Sigmoid colon (tissue), 7 donors: Measurements from ENCODE around the gene C19orf47. TPM values are rescaled to one million over a fixed set of nuclear protein-coding genes. Genes with fewer than 3 reads are reported as not detected.
"Not testable (repeated sequence)": the region's sequence is repeated elsewhere in the genome, so short reads cannot be mapped to it uniquely, and the experiment has no call there.

Experiments used
- DNase-seq: peaks from one replicate; pipeline ENCODE4 v3.0.0-alpha.2; 2019
- H3K27ac ChIP-seq, 4 donors: fragments of 200-600 bp; sonication (generic); one replicate each; pipeline ENCODE4 v1.5.1; 2016 to 2019; ENCODE audit warnings: mild to moderate bottlenecking in 1 of 4
- H3K27me3 ChIP-seq, 3 donors: fragments of 200-600 bp; sonication (generic); one replicate each; pipeline ENCODE4 v1.5.1; 2019; ENCODE audit warnings: mild to moderate bottlenecking in 1 of 3
- H3K36me3 ChIP-seq, 4 donors: fragments of 200-600 bp; sonication (generic); one replicate each; pipeline ENCODE4 v1.5.1; 2016 to 2019
- H3K4me1 ChIP-seq, 4 donors: fragments of 200-600 bp; sonication (generic); one replicate each; pipeline ENCODE4 v1.5.1; 2017 to 2019
- H3K4me3 ChIP-seq, 4 donors: fragments of 200-600 bp; sonication (generic); one replicate each; pipeline ENCODE4 v1.5.1; 2017 to 2019; ENCODE audit warnings: mild to moderate bottlenecking in 2 of 4, moderate library complexity in 1 of 4
- H3K9me3 ChIP-seq, 4 donors: fragments of 200-600 bp in 3 of 4; sonication (generic) in 3 of 4; one replicate each; pipeline versions ENCODE4 v1.5.1 to v1.6.1; 2013 to 2019
- CTCF ChIP-seq, 4 experiments: fragments of 450-650 bp in 3 of 4; fragments of 200-600 bp in 1 of 4; IDR thresholded peaks; one replicate each; pipeline ENCODE4 v1.5.1; 2016 to 2019; ENCODE audit warnings: antibody characterized with exemption in 4 of 4, mild to moderate bottlenecking in 3 of 4, moderate library complexity in 2 of 4
- EP300 ChIP-seq, 4 donors: sonication (generic); formaldehyde crosslinking; IDR thresholded peaks; one replicate each; pipeline ENCODE4 v1.6.1; 2017; ENCODE audit warnings: antibody characterized with exemption in 4 of 4
- POLR2A ChIP-seq, 2 donors: fragments of 450-650 bp; IDR thresholded peaks; one replicate each; pipeline ENCODE4 v1.6.1; 2016; ENCODE audit warnings: antibody characterized with exemption in 2 of 2, mild to moderate bottlenecking in 2 of 2, moderate library complexity in 2 of 2
- POLR2AphosphoS5 ChIP-seq, 4 donors: sonication (generic); formaldehyde crosslinking; IDR thresholded peaks; one replicate each; pipeline ENCODE4 v1.6.1; 2017; ENCODE audit warnings: antibody characterized with exemption in 4 of 4
- WGBS, 2 donors: extraction: QIAGEN DNeasy Blood & Tissue Kit; methylation state at CpG; one replicate each; pipeline ENCODE4 v1.1.7; 2013; 5-methylcytosine and 5-hydroxymethylcytosine counted together
- intact Hi-C: fragments of 100-400 bp; cut with DNase I; formaldehyde crosslinking; loops from one replicate; pipeline ENCODE4 v1.15.1; 2023
- polyA plus RNA-seq, 3 donors: library from polyadenylated mRNA; stranded (reverse); fragments of 200-250 nt; gene quantifications; one replicate each; pipeline ENCODE4 v1.2.3, GENCODE V29; 2013
- total RNA-seq, 4 donors: library from RNA; depleted of rRNA; stranded (reverse); fragments of >200 nt; gene quantifications; one replicate each; pipeline ENCODE4 v1.1.0, GENCODE V29; 2016
- donor health status: healthy with polysubstance abuse.
- donor health status: Bipolar disorder and iron deficiency.
- donor health status: healthy.

C19orf47 gene
- total and polyA plus RNA-seq, 7 donors = 7.9 to 16.7 (median 10.5) TPM

DNA sequence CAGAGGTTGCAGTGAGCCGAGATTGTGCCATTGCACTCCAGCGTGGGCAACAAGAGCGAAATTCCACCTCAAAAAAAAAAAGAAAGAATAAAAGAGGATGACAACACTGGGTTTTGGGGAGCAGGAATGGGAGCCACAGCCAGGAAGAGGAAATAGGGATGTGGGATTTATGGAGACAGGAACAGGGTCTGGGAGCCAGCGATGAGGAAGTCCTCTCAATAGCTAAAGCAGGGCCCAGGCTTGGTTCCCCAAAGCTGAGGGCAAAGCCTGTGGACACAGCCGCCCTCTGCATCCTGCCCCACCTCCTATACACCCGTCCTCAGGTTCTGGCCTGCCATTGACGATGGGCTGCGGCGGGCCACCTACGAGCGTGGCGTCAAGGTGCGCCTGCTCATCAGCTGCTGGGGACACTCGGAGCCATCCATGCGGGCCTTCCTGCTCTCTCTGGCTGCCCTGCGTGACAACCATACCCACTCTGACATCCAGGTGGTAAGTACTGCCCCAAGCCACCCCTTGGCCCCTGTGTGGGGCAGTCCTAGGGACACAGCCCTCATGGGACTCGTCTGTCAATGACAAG is 28.2 kb upstream of the C19orf47 start:
- TF ChIP-seq POLR2A (IDR thresholded peaks at IDR 0.05) = no peak
- TF ChIP-seq CTCF (IDR thresholded peaks at IDR 0.05) = no peak
- no peak for TF ChIP-seq EP300 (IDR thresholded peaks at IDR 0.05)
- DNase-seq = no peak
- Histone ChIP-seq H3K4me3 (no peak overlapping the region), H3K9me3 (no peaks in the 10 kb centered on the region), H3K4me1 (no peaks in the 10 kb centered on the region), H3K36me3 (peaks cover 9 to 84% (median 36%) of the 10 kb centered on the region in 4 donors), H3K27ac (no peak overlapping the region), H3K27me3 (no peaks in the 10 kb centered on the region)
- WGBS, 2 donors = 95% methylated on average over 17 of the region's 17 CpGs
- intact Hi-C loops = no loop called here

- Histone ChIP-seq H3K27me3 (no peaks in the 10 kb centered on the region), H3K27ac (no peak overlapping the region), H3K36me3 (peaks cover 13 to 93% (median 41%) of the 10 kb centered on the region in 4 donors), H3K9me3 (no peaks in the 10 kb centered on the region), H3K4me3 (no peak overlapping the region), H3K4me1 (no peaks in the 10 kb centered on the region)
- intact Hi-C loops = no loop called here
- DNase-seq = no peak
- 96 to 97% methylated on average over 7 of the region's 7 CpGs for WGBS, 2 donors
- TF ChIP-seq POLR2AphosphoS5 (IDR thresholded peaks at IDR 0.05) (no peak), POLR2A (IDR thresholded peaks at IDR 0.05) (no peak), EP300 (IDR thresholded peaks at IDR 0.05) (no peak), CTCF (IDR thresholded peaks at IDR 0.05) (no peak)
Observed at GRCh38 chr19:40374084-40374483, 25.9 kb upstream of the C19orf47 start.

GRCh38 chr19:40371802-40372122 is 23.6 kb upstream of the C19orf47 start:
- no peak overlapping the region for H3K27ac ChIP-seq
- H3K4me3 ChIP-seq = no peak overlapping the region
- intact Hi-C loops = no loop called here
- TF ChIP-seq POLR2A (IDR thresholded peaks at IDR 0.05) = no peak
- TF ChIP-seq CTCF (IDR thresholded peaks at IDR 0.05) = no peak
- no peak for TF ChIP-seq POLR2AphosphoS5 (IDR thresholded peaks at IDR 0.05)
- no peak for TF ChIP-seq EP300 (IDR thresholded peaks at IDR 0.05)
- no peak for DNase-seq
- peaks cover 0 to 3% (median under 1%) of the 10 kb centered on the region in 4 donors for H3K4me1 ChIP-seq
- 97 to 99% methylated on average over 5 of the region's 5 CpGs for WGBS, 2 donors
- H3K9me3 ChIP-seq = no peaks in the 10 kb centered on the region
- H3K36me3 ChIP-seq = peaks cover 13 to 96% (median 30%) of the 10 kb centered on the region in 4 donors
- H3K27me3 ChIP-seq = no peaks in the 10 kb centered on the region

DNA sequence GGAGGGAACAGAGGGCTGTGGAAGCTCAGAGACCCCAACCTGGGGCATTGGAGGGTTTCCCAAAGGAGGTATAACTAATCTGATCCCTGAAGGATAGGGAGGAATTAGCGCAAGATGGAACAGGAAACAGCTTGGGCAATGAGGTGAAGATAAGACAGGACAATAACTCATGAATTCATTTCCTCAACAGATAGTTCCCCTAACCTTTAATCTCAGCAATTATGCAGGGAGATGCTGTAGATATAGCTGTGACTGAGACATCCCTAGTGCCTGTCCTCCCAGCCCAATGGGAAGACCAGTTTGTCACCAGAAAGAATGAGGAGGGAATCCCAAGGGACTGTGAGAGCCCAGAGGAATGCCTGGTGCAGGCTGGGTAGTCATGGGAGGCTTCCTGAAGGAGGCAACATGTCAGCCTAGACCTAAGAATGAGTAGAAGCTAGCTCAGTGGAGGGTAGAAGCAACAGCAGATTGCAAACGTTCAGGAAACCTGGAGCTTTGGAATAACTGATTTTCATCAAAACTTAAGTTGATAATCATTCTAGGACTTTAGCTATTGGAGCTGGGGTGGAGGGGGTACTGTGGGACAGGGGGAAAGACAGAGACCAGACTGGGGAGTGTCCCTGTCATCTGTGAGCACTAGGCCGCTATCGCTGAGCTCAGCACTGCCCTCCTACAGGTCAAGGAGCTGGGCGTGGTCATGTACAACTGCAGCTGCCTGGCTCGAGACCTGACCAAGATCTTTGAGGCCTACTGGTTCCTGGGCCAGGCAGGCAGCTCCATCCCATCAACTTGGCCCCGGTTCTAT is 23.0 kb upstream of the C19orf47 start:
- Histone ChIP-seq H3K36me3 (peaks cover 13 to 93% (median 30%) of the 10 kb centered on the region in 4 donors), H3K4me1 (peaks cover 0 to 9% (median 6%) of the 10 kb centered on the region in 4 donors), H3K9me3 (no peaks in the 10 kb centered on the region), H3K27ac (no peak overlapping the region), H3K27me3 (no peaks in the 10 kb centered on the region), H3K4me3 (no peak overlapping the region)
- no peak for TF ChIP-seq POLR2A (IDR thresholded peaks at IDR 0.05)
- no peak for TF ChIP-seq CTCF (IDR thresholded peaks at IDR 0.05)
- 88 to 92% methylated on average over 7 of the region's 7 CpGs for WGBS, 2 donors
- DNase-seq = no peak
- intact Hi-C loops = no loop called here

GRCh38 chr19:40370253-40370652 is 22.1 kb upstream of the C19orf47 start:
- H3K36me3 ChIP-seq = peaks cover 13 to 85% (median 30%) of the 10 kb centered on the region in 4 donors
- H3K27ac ChIP-seq, intact Hi-C loops, H3K9me3 ChIP-seq, H3K27me3 ChIP-seq, H3K4me3 ChIP-seq, DNase-seq: not testable (repeated sequence)
- H3K4me1 ChIP-seq = peaks cover 0 to 18% (median 14%) of the 10 kb centered on the region in 4 donors
- 94 to 95% methylated on average over 3 of the region's 3 CpGs for WGBS, 2 donors
